GM18517 (cell line): ENCODE results near the gene RAD23B.

ENCODE experiments used
- ATAC-seq: cut with Tn5 transposase; IDR thresholded peaks from one replicate; pipeline ENCODE4 v1.9.1; 2021; ENCODE audit warnings: mild to moderate bottlenecking, moderate library complexity; ENCODE audit not compliant: unreplicated experiment

Gene RAD23B

DNA sequence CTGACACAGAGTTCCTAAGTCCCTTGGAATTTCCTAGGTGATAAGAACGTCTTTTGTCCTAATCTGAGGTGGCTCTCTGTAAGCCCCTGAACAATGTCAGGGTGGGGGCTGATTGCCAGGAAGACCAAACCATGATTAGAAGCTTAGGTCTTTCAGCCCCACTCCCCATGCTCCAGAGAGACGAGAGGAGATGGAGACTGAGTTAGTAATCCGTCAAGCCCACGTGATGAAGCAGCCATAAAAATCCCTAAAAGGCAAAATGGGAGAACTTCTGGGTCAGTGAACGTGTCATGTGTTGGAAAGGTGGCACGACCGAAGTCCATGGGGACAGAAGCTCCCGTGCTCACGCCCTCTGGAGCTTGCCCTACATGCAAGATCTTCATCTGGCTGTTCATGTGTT lies 85.6 kb downstream of the RAD23B start:
- no peak for ATAC-seq

DNA sequence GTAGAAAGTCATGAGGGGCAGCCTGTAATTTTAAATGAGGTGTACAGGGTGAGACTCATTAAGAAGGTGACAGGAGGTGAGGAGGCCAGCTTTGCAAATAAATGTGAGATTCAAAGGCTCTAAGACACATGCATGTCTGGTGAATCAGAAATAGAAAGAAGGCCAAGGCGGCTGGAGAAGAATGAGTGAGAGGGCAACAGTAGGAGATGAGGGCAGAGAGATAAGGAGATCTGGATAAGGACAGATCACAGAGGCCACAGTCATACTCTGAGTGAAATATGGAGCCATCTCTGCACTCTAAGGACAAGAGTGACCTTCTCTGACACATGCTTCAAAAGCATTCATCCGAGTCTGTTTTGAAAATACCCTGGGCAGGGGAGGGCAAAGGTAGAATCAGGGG lies 90.7 kb downstream of the RAD23B start:
- ATAC-seq: no peak

DNA sequence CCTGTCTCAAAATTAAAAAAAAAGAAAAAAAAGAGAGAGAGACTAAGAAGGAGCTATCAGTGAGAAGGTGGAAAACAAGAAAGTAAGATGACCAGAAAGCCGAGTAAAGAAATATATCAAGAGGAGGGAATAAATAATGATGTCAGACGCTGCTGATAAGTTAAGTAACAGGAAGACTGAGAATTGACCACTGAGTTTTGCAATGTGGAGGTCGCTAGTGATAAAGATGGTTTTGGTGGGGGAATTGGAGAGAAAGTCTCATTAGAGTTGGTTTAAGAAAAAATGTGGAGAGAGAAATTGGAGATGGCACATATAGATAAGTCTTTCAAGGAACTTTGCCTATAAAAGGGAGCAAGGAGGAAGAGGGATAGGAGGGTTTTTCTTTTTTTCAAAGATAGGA lies 91.9 kb downstream of the RAD23B start:
- no peak for ATAC-seq

DNA sequence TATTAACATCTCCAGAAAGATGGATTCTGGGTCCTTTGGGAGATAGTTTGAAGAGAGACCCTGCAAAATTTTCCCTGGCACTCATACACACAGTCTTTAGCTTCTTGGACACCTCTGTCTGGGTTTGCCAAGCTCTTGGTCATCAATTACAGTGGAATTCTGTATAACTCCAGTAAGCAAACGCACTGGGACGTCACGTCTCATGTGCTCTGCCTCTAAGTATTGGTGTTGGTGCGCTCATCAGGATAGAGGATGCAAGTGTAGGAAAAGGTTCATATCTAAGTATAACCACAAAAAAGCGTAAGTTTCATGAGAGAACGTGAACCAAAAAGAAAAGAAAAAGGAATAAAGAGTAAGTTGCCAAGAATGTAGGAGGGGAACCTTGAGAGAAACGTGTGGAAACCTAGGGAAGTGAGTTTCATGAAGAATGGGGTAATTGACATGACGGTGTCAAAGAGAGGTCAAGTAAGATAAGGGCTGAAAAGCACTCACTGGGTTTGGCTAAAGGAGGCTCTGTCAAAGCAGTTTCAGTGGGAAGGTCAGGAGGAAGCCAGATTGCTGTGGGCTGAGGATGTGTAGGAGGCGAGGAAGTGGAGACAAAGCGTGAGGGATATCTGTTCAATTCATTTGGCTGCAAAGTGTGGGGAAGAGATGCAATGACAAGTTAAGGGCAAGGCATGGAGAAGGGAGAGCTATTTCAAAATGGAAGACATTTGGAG lies 92.7 kb downstream of the RAD23B start:
- ATAC-seq: no peak

DNA sequence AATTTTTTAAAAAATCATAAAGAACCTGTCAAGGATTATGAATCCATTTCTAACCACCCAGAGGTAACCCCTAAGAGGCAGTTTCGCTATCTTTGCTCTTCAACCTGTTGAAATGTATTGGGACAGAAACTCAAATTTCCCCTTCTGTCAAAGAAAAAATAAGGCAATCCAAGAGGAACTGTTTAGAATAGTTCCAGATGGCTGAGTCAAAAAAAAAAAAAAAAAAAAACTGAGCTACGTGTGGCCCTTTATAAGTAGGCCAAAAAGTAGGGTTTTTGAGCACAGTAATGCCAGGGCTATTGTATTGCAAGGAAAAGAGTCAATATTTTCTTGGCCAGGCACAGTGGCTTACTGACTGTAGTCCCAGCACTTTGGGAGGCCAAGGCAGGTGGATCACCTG lies 94.9 kb downstream of the RAD23B start:
- no peak for ATAC-seq
